Stimulated activated naive B cell treated with anti-CD40 and anti-IgM and Interleukin-4, amounts not matched to agents 10 μg/mL and 1 μg/mL and 100 μg/mL, for 72 hours (primary cell): ENCODE measurements around the gene ZNF638.

ENCODE experiments used
- ATAC-seq, 2 donors: fragments of 150-1000 bp; cut with Tn5 transposase; replicated peaks; 2 replicates each; pipeline ENCODE4 v1.10.0; 2021; ENCODE audit warnings: moderate library complexity in 1 of 2
- DNase-seq: peaks from one replicate; pipeline ENCODE4 v3.0.0; 2021
- H3K27ac Mint-ChIP-seq: one replicate; pipeline ENCODE4 v1.8.0; 2022; ENCODE audit warnings: mild to moderate bottlenecking, mixed read lengths
- H3K27me3 Mint-ChIP-seq, 2 donors: one replicate each; pipeline ENCODE4 v1.8.0; 2022; ENCODE audit warnings: mixed read lengths in 2 of 2
- H3K36me3 Mint-ChIP-seq, 2 donors: one replicate each; pipeline ENCODE4 v1.8.0; 2022; ENCODE audit warnings: mixed read lengths in 2 of 2, mild to moderate bottlenecking in 1 of 2
- H3K4me1 Mint-ChIP-seq, 2 donors: one replicate each; pipeline ENCODE4 v1.8.0; 2022; ENCODE audit warnings: mixed read lengths in 2 of 2, mild to moderate bottlenecking in 1 of 2
- H3K4me3 Mint-ChIP-seq, 2 donors: one replicate each; pipeline ENCODE4 v1.8.0; 2022; ENCODE audit warnings: mild to moderate bottlenecking in 2 of 2, mixed read lengths in 2 of 2, moderate library complexity in 1 of 2
- H3K9me3 Mint-ChIP-seq, 2 donors: one replicate each; pipeline ENCODE4 v1.8.0; 2022; ENCODE audit warnings: mixed read lengths in 2 of 2, mild to moderate bottlenecking in 1 of 2

The ZNF638 gene

DNA sequence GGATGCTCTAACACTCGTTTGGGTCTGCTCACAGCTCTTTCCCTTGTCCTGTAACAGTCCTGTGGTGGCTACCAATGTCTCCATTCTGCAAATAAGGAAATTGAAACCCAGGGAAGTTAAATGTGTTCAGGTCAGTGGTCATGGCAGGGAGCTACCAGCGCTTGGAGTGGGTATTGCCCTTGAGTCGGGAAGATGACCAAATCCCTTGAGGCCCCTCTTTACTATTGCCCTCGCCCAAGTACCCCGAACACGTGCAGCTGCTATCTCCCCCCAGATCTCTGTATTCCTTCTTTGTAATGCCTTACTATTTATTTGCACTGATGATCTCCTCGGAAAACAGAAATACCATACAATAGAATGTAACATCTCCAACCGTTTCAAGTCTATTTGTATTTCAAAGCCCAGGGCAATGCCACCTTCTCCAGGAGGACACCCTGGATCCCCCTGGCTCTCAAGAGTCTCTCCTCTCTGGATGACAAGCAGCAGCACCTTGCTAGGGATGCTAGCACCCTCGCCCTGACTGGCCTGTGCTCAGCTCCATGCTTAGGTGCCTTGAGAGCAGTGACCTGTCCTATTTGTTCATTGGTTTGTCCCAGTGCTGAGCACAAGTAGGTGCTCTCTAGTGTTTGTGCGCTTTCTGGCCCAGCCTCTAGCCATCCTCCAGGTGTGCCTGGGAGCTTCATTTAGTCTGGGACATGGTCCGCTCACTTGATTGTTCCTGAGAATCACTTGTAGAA lies 136.9 kb downstream of the ZNF638 start:
- Mint-ChIP-seq H3K4me3 (no peak overlapping the region), H3K27me3 (peaks cover 32 to 47% of the 10 kb centered on the region in 2 donors), H3K36me3 (no peaks in the 10 kb centered on the region), H3K27ac (no peak overlapping the region), H3K4me1 (peaks cover 5 to 11% of the 10 kb centered on the region in 2 donors), H3K9me3 (peaks cover 0 to 1% of the 10 kb centered on the region in 2 donors)
- DNase-seq (no peak), ATAC-seq (no peak)

DNA sequence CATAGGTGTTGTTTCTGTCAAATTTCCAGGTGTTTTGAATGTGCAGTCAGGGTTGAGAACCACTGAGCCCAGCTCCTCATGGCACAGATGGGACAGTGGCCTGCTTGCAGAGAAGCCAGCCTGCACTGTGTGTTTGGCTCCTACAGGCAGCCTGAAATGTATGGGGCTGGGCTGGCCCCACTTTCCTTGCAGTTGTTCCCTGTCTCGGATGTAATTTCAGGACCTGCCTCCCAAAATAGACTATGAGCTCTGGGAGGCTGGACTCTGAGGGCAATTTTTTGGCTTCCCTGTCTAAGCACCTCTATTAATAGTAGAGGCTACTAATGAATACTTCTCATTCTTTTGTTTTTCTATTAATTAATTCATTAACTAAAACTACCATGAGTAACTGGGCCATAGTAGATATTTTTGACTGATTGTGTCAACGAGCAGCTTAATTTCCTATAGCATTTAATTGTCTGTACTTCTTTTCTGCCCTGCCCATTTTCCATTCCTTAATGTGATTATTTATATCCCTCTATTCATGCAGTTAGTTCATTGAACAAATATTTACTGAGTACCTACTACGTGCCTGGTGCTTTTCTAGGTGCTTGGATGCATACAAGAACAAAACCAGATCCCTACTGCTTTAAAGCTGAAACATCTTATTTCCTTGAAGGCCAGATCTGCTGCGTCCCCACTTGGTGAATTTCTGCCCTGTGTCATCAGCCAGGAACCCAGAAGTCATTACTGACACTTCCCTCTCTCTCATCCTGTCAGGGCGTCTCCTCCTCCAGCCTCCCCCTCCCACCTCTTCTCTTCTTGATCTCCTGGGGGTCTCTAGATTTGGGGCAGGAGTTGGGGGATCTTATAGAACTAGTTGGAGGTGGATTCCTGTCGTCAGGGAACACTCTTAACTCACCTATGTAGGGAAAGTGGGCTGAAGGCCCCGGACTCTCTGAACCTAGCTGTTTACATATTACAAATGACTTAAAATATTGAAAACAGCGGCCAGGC lies 138.1 kb downstream of the ZNF638 start:
- Mint-ChIP-seq H3K4me3 (no peak overlapping the region), H3K36me3 (no peaks in the 10 kb centered on the region), H3K27me3 (peaks cover 41 to 57% of the 10 kb centered on the region in 2 donors), H3K9me3 (peaks cover 0 to 1% of the 10 kb centered on the region in 2 donors), H3K4me1 (peaks cover 8 to 11% of the 10 kb centered on the region in 2 donors), H3K27ac (no peak overlapping the region)
- ATAC-seq (no peak), DNase-seq (no peak)

DNA sequence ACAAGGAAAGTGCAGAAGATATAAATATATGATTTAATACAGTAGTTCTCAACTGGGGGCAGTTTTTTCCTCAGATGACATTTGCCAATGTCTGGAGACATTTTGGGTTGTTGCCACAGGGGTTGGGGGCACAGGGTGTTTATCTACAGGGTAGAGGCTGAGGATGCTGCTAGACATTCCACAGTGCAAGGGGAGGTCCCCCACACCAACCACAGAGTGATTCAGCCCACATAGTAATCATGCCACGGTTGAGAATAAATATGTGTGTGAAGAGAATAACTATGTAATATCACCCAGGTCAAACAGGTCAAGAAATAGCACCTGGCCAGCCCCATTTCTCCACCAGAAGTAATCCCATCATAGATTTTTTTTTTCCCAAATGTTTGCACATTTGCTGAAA lies 139.7 kb downstream of the ZNF638 start:
- Mint-ChIP-seq H3K27ac (no peak overlapping the region), H3K4me1 (peaks cover 8 to 11% of the 10 kb centered on the region in 2 donors), H3K9me3 (peaks cover 0 to 1% of the 10 kb centered on the region in 2 donors), H3K36me3 (no peaks in the 10 kb centered on the region), H3K27me3 (peaks cover 46 to 58% of the 10 kb centered on the region in 2 donors), H3K4me3 (no peak overlapping the region)
- DNase-seq (no peak), ATAC-seq (peak in 1 of 2 donors; percentile 28)

DNA sequence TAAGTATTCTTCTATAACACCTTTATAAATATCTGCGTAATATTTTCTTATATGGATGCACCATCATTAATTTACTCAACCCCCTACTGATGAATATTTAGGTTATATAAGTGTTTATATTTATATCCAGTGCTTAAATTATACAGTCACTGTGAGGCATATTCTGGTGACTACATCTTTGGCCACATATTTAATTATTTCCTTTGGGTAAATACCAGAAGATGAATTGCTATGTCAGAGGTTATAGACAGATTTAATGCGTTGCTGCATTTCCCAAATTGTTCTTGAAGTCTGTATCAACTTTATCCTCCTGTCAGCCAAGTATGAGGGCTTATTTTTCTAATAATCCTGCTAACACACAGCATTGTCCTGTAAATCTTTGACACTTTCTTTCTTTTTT lies 140.4 kb downstream of the ZNF638 start:
- Mint-ChIP-seq H3K9me3 (peaks cover 0 to 1% of the 10 kb centered on the region in 2 donors), H3K27me3 (peaks cover 43 to 54% of the 10 kb centered on the region in 2 donors), H3K4me3 (no peak overlapping the region), H3K4me1 (peaks cover 7 to 8% of the 10 kb centered on the region in 2 donors), H3K36me3 (no peaks in the 10 kb centered on the region), H3K27ac (no peak overlapping the region)
- ATAC-seq (no peak), DNase-seq (no peak)

DNA sequence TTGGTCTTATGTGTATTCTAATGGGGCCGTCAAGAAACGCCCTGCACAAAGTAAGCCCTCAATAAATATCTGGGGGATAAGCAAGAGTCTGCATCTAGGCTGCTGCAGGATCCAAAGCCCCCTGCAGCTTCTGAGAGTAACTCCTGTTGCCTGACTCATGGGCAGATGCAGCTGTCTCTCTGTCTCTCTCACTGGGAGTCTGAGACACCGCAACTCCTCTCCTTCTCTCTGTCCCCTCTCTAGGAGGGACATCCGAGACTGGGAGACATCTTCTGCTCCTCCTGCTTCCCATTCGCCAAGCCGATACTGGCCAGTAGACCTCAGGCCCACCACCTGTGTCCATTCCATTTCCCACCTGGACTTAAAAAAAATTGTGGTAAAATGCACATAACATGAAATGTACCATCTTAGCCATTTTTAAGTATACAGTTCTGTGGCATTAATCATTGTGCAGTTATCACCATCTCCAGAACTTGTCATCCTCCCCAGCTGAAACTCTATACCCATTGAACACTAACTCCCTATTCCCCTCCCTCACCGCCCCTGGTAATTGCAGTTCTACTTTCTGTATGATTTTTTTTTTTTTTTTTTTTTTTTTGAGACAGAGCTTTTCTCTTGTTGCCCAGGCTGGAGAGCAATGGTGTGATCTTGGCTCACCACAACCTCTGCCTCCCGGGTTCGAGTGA lies 141.9 kb downstream of the ZNF638 start:
- DNase-seq: no peak
- Mint-ChIP-seq H3K9me3 (peaks cover 0 to 1% of the 10 kb centered on the region in 2 donors), H3K27ac (no peak overlapping the region), H3K36me3 (no peaks in the 10 kb centered on the region), H3K4me3 (no peak overlapping the region), H3K27me3 (peaks cover 32 to 43% of the 10 kb centered on the region in 2 donors), H3K4me1 (peaks cover 0 to 4% of the 10 kb centered on the region in 2 donors)
- no peak for ATAC-seq

DNA sequence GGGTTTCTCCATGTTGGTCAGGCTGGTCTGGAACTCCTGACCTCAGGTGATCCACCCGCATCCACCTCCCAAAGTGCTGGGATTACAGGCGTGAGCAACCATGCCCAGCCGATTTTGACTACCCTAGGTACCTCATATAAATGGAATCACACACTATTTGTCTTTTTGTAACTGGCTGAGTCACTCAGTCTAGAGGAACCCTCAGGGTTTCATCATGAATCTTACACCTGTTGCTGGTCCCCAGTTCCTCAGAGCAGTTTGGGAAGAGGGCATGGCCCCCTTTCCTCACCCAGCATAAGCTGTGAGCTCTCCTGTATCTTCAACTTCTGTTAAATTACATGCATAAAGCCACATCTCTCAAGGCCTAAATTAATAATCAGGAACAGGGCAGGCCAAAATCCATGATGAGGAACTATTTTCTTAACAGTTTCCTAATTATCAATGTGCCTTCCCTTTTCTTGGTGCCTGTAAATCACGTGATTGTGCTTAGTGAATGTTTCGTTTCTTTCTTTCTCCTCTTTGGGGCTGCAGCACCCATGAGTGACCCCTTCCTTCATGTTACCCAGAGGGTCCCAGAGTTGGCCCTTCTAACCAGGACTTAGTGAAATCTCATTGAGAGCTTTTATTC lies 142.6 kb downstream of the ZNF638 start:
- DNase-seq (no peak), ATAC-seq (no peak)
- H3K36me3 Mint-ChIP-seq: no peaks in the 10 kb centered on the region
- H3K27me3 Mint-ChIP-seq: peaks cover 29 to 39% of the 10 kb centered on the region in 2 donors
- no peak overlapping the region for H3K27ac Mint-ChIP-seq
- H3K9me3 Mint-ChIP-seq: peaks cover 0 to 1% of the 10 kb centered on the region in 2 donors
- no peak overlapping the region for H3K4me3 Mint-ChIP-seq
- peaks cover 0 to 5% of the 10 kb centered on the region in 2 donors for H3K4me1 Mint-ChIP-seq

DNA sequence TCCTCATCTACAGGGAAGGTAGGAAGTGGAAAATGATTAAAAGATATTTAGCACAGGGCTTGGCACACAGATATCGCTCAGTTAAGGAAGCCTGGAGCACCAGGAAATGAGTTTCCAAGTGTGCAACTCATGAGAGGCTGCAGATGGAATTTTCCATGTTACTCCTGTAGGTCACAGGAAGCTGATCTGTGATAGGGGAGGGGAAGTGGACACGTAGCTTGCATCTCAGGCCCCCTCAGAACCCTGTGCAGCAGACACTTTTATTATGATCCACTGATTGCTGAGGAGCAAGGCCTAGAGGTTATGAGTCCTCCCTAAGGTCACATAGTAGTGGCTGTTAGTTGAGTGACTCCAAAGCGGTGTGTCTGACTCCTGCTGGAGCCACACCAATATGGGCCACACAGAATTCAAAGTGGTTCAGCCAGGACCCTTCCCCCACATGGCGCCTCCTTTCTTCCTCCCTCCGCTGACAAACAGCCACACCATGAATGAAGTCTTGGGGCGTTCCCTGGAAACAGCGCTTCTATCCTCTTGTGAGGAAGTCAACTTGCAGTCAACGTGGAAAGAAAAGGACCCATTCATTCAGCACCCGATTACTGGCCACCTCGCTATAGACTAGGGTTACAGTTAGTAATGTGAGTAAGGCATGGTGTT lies 143.3 kb downstream of the ZNF638 start:
- no peaks in the 10 kb centered on the region for H3K36me3 Mint-ChIP-seq
- H3K9me3 Mint-ChIP-seq: peaks cover 0 to 1% of the 10 kb centered on the region in 2 donors
- peaks cover 33 to 43% of the 10 kb centered on the region in 2 donors for H3K27me3 Mint-ChIP-seq
- DNase-seq (no peak), ATAC-seq (no peak)
- no peak overlapping the region for H3K4me3 Mint-ChIP-seq
- H3K4me1 Mint-ChIP-seq: peaks cover 0 to 5% of the 10 kb centered on the region in 2 donors
- no peak overlapping the region for H3K27ac Mint-ChIP-seq

- Mint-ChIP-seq H3K36me3 (no peaks in the 10 kb centered on the region), H3K9me3 (no peaks in the 10 kb centered on the region), H3K27me3 (peaks cover 28 to 42% of the 10 kb centered on the region in 2 donors), H3K4me3 (no peak overlapping the region), H3K4me1 (peaks cover 0 to 5% of the 10 kb centered on the region in 2 donors), H3K27ac (no peak overlapping the region)
- DNase-seq: no peak
- no peak for ATAC-seq
Measured at GRCh38 chr2:71476495-71476894, 144.9 kb downstream of the ZNF638 start.

- H3K27ac Mint-ChIP-seq: no peak overlapping the region
- H3K36me3 Mint-ChIP-seq: no peaks in the 10 kb centered on the region
- DNase-seq (no peak), ATAC-seq (no peak)
- H3K27me3 Mint-ChIP-seq: peaks cover 31 to 46% of the 10 kb centered on the region in 2 donors
- no peaks in the 10 kb centered on the region for H3K9me3 Mint-ChIP-seq
- no peak overlapping the region for H3K4me3 Mint-ChIP-seq
- peaks cover 0 to 5% of the 10 kb centered on the region in 2 donors for H3K4me1 Mint-ChIP-seq
Measured at GRCh38 chr2:71477231-71477691, 145.7 kb downstream of the ZNF638 start.

DNA sequence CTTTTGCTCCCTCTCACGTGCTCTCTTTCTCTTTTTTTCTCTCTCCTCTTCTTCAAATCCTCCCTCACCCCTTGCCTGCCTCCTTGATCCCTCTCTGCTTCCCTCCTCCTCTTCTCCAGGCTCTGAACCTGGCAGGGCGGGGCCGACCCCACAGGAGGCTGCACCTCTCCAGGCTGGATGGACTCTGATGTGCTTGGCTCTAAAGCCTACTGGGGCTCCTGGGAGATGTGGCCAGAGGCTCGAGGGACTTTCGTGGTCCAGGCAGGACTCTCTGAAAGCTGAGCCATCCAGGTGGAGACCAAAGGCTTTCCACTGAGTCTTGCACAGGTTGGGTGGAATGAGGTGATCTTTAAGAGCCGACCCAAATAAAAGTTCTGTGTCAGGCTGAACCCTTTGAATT lies 147.2 kb downstream of the ZNF638 start:
- Mint-ChIP-seq H3K36me3 (no peaks in the 10 kb centered on the region), H3K4me1 (peaks cover 0 to 5% of the 10 kb centered on the region in 2 donors), H3K27me3 (peaks cover 32 to 37% of the 10 kb centered on the region in 2 donors), H3K27ac (no peak overlapping the region), H3K9me3 (no peaks in the 10 kb centered on the region), H3K4me3 (no peak overlapping the region)
- no peak for ATAC-seq
- no peak for DNase-seq

- peak overlapping the region; percentile 60 for H3K27ac Mint-ChIP-seq
- H3K36me3 Mint-ChIP-seq: no peaks in the 10 kb centered on the region
- H3K4me3 Mint-ChIP-seq: no peak overlapping the region
- no peak for DNase-seq
- ATAC-seq: no peak
- H3K27me3 Mint-ChIP-seq: peaks cover 28 to 35% of the 10 kb centered on the region in 2 donors
- H3K9me3 Mint-ChIP-seq: no peaks in the 10 kb centered on the region
- peaks cover 0 to 4% of the 10 kb centered on the region in 2 donors for H3K4me1 Mint-ChIP-seq
Measured at GRCh38 chr2:71479261-71479660, 147.7 kb downstream of the ZNF638 start.

DNA sequence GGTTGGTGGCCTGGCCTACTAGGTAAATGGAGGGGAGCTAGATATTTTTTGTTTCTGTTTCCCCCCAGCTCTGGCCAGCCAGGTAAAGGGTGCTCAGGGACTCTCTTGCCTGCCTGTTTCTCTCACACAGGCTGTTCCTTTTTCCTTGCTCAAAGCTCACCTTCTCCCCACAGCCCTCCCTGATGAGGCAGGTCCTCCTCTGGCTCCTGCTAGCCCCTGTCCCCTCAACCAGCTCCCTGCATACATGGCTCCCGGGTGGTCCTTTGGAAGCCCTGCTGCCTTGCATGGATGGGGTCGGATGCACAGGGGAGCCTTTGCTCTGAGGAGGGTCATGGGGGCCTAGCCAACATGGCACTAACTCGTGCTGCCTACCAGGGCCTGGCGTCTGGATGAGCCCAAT lies 149.5 kb downstream of the ZNF638 start:
- DNase-seq: no peak
- no peaks in the 10 kb centered on the region for H3K9me3 Mint-ChIP-seq
- no peak for ATAC-seq
- peaks cover 0 to 2% of the 10 kb centered on the region in 2 donors for H3K4me1 Mint-ChIP-seq
- peaks cover 22 to 32% of the 10 kb centered on the region in 2 donors for H3K27me3 Mint-ChIP-seq
- H3K27ac Mint-ChIP-seq: no peak overlapping the region
- H3K4me3 Mint-ChIP-seq: no peak overlapping the region
- H3K36me3 Mint-ChIP-seq: no peaks in the 10 kb centered on the region

DNA sequence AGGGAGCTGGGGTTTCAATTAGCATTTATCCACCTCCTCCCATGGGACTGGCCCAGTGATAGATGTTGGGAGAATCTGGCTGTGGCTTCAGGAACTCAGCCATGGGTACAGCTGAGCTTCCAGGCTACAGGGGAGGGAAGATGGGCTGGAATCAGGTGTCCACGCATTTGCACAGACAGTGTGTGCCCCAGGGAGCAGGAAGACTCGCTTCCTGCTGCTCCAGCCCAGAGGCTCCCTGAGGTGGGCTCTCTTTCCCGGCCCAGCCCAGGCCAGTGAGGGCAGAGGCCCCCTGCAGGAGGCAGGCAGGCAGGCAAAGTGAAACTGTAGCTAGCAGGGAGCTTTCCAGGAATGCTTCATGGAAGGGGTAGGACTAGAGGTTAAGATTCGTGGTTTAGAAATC lies 150.5 kb downstream of the ZNF638 start:
- Mint-ChIP-seq H3K9me3 (no peaks in the 10 kb centered on the region), H3K27ac (no peak overlapping the region), H3K4me3 (no peak overlapping the region), H3K27me3 (peaks cover 26 to 38% of the 10 kb centered on the region in 2 donors), H3K36me3 (no peaks in the 10 kb centered on the region), H3K4me1 (peaks cover 0 to 4% of the 10 kb centered on the region in 2 donors)
- DNase-seq: no peak
- ATAC-seq: no peak
